ENCODE results near the gene SFXN5. TPM values are rescaled to one million over a fixed set of nuclear protein-coding genes. Genes with fewer than 3 reads are reported as not detected.

SFXN5 gene
- total RNA-seq, 1 donor from 2014 or later: 10.1 TPM

GRCh38 chr2:73021371-73022010, 50.0 kb downstream of the SFXN5 start:
- DNase-seq (ENCODE audit: low read depth in 2 of 2): no peak

GRCh38 chr2:73020657-73021370, 50.7 kb downstream of the SFXN5 start:
- DNase-seq (ENCODE audit: low read depth in 2 of 2): peak in 1 of 2 donors; percentile 17

- DNase-seq (ENCODE audit: low read depth in 2 of 2): no peak
These were observed 51.2 kb downstream of the SFXN5 start for GRCh38 chr2:73020306-73020656.

DNA sequence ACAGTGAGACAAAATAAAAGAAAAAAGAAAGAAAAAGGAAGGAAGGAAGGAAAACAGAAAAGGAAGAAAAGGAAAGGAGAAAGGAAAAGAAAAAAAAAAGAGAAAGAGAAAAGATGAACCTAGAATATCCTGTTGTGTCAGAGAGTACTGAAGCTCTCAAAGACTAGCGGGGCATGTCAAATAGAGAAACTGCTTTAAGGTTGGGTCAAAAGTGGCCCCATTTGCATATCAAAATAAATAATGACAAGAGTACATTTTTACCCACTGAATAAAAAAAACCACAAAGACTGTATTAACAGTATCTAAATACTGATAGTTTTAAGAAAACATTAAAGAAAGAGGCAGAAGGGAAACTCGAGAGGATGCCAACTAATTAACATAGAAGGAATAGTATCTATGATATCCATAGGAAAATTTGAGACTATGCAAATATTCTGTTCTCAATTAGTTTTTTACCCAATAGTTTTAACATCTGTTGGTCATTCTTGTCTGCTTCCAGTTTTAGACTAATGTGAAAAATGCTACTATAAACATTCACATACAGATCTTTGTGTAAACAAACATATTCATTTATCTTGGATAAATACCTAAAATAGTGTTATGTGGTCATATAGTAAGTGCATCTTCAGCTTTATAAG, 53.2 kb downstream of the SFXN5 start:
- no peak for DNase-seq (ENCODE audit: low read depth in 2 of 2)

- DNase-seq (ENCODE audit: low read depth in 2 of 2): peak; percentile 69 to 92
These were observed 57.6 kb downstream of the SFXN5 start for GRCh38 chr2:73013936-73014335.

GRCh38 chr2:73009177-73009839, 62.2 kb downstream of the SFXN5 start:
- no peak for DNase-seq (ENCODE audit: low read depth in 2 of 2)

GRCh38 chr2:73008766-73009135, 62.8 kb downstream of the SFXN5 start:
- no peak for DNase-seq (ENCODE audit: low read depth in 2 of 2)

GRCh38 chr2:73007991-73008765, 63.3 kb downstream of the SFXN5 start:
- no peak for DNase-seq (ENCODE audit: low read depth in 2 of 2)

- peak; percentile 75 to 96 for DNase-seq (ENCODE audit: low read depth in 2 of 2)
These were observed 64.4 kb downstream of the SFXN5 start for GRCh38 chr2:73006969-73007710.

DNA sequence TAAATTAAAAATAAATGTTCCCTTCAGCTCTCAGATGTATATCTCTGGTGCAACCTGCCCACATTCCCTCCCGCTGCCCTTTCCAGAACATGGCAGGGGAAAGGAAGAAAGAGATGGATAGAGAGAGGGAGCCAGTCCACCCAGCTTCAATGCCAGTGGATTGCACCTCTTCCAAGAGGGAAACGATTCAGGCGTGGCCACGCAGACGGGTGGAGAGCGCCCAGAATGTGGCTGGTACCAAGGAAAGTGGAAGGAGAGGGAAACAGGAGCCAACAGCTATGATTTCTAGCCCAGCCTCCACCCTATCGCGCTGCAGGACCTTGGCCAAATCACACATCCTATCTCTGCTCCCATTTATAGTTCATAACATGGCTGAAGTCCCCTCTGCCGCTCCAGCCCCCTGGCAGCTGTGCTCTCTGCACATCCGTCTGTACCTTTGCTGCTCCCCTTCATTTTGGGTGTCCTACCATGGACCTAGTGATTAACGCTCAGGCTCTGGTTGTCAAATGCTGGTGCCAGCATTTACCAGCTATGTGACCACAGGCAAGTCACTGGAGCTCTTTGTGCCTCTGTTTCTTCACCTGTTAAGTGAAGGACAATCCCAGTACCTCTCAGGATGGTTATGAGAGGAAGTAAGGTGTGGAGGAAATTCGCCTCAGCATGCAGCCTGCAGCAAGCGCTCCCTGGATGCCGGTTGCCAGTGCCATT, 66.5 kb downstream of the SFXN5 start:
- DNase-seq (ENCODE audit: low read depth in 2 of 2): no peak

GRCh38 chr2:73004466-73004865, 67.0 kb downstream of the SFXN5 start:
- no peak for DNase-seq (ENCODE audit: low read depth in 2 of 2)

DNA sequence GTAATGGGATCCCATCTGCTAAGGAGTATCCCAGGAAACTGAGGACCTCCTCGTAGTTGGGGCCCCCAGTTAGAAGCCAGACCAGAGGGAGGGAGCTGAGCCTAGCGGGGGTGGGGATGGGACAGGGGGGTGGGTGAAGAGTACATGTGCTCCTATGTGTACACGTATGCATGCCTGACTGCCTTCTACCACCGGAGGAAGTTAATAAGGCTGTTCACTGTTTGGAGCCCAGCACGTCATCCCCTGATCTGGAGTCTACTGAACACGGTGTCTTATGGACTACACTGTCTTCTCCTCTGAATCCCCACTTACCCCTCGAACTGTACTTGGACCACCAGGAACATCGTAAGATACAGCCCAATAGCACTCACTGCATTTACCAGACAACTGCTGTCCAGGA, 68.5 kb downstream of the SFXN5 start:
- DNase-seq (ENCODE audit: low read depth in 2 of 2): no peak

DNA sequence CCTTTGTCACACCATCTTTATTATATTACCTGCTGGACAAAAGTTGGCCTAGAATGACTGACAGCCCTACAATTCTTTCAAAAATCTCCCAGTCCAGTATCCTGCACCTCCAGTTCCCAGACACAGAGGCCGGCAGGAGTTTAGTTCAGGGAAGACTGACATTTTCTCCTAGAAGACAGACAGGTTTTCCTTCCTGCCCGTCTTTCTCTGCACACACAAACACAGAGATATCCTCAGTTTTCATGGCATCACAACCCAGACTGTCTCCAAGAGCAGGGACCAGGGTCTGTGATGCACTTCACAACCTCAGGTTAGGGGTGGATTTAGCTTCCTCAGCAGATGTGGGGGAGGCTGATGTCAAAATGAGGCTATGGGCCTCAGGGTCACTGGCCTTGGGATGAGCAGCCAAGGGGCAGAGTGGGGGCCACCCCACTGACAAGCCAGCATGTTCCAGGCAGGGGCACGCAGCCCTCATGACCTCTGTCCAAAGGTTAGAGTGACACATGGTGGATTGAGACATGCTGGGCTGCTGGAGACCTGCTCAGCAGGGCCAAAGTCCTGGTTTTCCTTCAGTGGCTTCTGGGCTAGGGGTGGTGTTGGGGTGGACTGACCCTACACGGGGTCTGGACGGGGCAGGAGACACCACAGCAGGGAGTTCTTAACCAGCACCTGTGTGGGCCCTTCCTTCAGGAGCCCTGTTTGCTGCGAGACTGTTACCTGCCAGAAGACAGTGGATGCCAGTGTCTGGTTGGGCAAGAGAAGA, 70.5 kb downstream of the SFXN5 start:
- DNase-seq (ENCODE audit: low read depth in 2 of 2): no peak

DNA sequence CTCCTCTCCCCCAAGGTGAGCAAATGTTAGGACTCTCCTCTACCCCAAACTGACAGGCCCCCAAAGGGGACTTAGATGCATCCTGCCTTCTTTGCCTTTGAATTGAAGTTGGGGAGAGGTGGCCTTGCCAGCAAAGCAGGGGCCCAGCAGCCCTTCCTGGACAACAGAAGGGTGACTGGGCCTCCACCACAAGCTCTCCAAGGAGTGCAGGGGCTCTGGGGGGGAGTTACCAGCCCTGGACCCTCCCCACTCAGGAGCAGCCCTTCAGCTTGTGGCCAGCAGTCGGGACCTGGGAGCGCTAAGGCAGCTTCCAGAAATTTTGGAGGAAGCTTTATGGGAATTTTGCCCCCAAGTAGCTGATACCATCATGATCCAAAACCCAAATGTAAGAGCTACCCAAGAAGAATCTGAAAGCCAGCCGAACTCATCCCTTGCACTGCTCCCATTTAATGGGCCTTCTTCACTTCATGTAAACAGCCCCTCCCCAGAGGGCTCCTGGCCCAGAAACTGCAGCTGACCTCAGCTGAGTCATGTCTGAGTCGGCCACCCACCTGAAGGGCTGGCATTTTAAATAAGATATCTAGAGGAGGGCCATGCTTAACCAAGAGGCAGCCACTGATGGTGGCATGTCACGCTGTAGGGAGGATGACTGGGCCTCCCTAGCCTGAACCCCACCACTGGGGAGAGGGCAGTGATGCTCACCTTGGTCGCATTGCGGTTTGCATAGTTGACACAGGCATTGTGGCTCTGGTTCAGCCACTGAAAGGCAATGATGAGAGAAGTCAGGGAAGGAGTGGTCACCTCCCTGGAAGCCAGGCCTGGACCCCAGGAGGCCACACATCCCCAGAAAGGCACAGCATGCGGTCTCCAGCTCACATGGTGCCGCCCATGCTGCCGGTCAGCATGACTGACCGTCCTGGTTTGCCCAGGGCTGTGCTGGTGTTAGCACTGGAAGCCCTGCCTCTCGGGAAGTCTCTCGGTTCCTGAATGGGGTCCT, 71.5 kb downstream of the SFXN5 start:
- peak in 1 of 2 donors; percentile 41 for DNase-seq (ENCODE audit: low read depth in 2 of 2)

DNA sequence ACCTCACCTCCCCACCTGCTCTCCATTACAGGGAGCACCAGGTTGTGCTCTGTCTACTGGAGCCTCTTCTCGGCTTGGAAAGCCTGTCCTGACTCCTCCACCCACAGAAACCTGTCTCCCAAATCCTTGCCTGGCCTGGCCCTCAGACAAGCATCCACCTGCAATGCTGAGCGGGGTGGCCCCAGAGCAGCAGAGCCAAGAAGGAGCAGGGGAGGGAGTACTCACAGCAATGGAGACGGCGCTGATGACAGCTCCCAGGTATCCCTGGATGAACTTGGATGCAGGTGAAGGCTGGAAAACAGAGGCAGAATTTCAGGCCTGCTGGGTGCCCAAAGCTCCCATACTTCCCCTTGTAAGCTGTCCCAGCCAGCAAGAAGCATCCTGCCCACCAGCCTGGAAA, 72.8 kb downstream of the SFXN5 start:
- no peak for DNase-seq (ENCODE audit: low read depth in 2 of 2)

- DNase-seq (ENCODE audit: low read depth in 2 of 2): no peak
These were observed 73.3 kb downstream of the SFXN5 start for GRCh38 chr2:72998234-72998651.

GRCh38 chr2:72996117-72996502, 75.4 kb downstream of the SFXN5 start:
- DNase-seq (ENCODE audit: low read depth in 2 of 2): no peak

DNA sequence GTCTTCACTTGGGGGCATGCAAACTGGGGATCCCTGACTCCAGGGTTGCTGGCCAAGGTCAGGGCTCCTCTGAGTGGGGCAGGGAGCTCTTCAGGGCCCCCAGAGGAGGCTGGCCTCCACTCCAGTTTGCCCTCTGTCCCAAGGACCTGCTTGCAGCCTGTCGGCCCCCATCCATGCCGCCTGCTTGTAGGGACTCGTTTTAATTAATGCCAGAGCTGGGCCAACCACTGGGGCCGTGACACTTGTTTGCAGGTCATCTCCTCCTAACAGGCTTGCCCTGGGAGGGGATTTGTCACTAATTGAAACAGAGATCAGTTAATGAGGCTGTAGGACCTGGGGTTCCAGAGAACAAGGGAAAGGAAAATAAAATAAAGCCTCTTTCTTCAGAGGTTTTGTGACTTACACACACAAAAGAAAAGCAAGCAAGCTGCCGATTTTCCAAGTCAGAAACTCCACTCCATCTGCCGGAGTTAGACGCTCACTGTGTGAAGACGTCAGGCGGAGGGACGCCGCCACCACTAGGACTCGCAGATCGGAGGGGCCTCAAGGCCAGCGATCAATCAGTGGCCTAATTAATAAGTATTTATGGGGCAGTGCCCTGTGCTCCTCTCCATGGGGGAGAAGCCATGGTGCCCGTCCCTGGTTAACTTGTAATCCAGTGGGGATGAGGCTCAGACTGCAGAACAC, 75.9 kb downstream of the SFXN5 start:
- DNase-seq (ENCODE audit: low read depth in 2 of 2): no peak

Data from dermis microvascular lymphatic vessel endothelial cell (primary cell).